ENCODE measurements around the gene OR51B4. TPM values are rescaled to one million over a fixed set of nuclear protein-coding genes. Genes with fewer than 3 reads are reported as not detected.

OR51B4 gene
- total RNA-seq, 1 experiment from 2014 or later: not detected

GRCh38 chr11:5283882-5284281 is 17.9 kb downstream of the OR51B4 start (continued):
- TF ChIP-seq, protein P1, sequence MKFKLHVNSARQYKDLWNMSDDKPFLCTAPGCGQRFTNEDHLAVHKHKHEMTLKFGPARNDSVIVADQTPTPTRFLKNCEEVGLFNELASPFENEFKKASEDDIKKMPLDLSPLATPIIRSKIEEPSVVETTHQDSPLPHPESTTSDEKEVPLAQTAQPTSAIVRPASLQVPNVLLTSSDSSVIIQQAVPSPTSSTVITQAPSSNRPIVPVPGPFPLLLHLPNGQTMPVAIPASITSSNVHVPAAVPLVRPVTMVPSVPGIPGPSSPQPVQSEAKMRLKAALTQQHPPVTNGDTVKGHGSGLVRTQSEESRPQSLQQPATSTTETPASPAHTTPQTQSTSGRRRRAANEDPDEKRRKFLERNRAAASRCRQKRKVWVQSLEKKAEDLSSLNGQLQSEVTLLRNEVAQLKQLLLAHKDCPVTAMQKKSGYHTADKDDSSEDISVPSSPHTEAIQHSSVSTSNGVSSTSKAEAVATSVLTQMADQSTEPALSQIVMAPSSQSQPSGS (CRISPR knock-in tag; IDR thresholded peaks at IDR 0.05; ENCODE audit: borderline replicate concordance, low read depth): no peak
- TF ChIP-seq, protein P2, sequence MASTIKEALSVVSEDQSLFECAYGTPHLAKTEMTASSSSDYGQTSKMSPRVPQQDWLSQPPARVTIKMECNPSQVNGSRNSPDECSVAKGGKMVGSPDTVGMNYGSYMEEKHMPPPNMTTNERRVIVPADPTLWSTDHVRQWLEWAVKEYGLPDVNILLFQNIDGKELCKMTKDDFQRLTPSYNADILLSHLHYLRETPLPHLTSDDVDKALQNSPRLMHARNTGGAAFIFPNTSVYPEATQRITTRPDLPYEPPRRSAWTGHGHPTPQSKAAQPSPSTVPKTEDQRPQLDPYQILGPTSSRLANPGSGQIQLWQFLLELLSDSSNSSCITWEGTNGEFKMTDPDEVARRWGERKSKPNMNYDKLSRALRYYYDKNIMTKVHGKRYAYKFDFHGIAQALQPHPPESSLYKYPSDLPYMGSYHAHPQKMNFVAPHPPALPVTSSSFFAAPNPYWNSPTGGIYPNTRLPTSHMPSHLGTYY (CRISPR knock-in tag; IDR thresholded peaks at IDR 0.05): no peak

- no peak for TF ChIP-seq HMGA2 (CRISPR knock-in tag; IDR thresholded peaks at IDR 0.05)
- TF ChIP-seq ZNF416 (CRISPR knock-in tag; IDR thresholded peaks at IDR 0.05): no peak
- no peak for TF ChIP-seq ATF1 (CRISPR knock-in tag; IDR thresholded peaks at IDR 0.05)
- TF ChIP-seq, protein P3, sequence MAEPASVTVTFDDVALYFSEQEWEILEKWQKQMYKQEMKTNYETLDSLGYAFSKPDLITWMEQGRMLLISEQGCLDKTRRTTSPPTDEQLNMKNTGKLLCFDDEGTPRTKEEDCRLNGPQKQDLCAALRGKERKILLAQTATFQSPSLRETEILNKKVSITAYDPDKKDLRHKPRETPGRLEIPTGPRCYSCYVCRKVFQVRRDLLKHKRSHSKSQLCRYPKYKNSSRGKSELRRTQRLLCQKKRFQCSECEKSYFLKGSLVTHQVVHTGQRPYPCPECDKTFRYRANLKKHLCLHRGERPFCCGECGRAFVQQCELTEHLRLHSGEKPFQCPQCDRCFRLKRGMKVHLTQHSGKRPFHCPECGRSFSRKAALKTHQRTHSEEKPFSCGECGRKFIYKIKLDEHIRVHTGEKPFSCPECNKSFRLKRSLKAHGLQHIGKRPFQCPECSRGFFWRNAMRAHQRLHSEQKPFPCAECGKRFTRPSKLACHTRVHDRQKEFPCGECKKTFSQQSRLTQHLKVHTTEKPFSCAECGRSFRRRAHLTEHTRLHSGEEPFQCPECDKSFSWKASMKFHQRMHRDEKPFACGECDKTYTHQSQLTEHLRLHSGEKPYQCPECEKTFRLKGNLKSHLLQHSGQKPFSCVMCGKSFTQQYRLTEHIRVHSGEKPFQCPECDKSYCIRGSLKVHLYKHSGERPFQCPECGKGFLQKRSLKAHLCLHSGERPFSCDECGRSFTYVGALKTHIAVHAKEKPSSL (CRISPR knock-in tag; conservative IDR thresholded peaks at IDR 0.05): no peak
- no peak for TF ChIP-seq ATF6 (CRISPR knock-in tag; IDR thresholded peaks at IDR 0.05)
- TF ChIP-seq E2F4 (CRISPR knock-in tag; IDR thresholded peaks at IDR 0.05; ENCODE audit: borderline replicate concordance, low read depth): no peak
- TF ChIP-seq RELA (CRISPR knock-in tag; IDR thresholded peaks at IDR 0.05; ENCODE audit: borderline replicate concordance): no peak
- TF ChIP-seq NFYB (CRISPR knock-in tag; conservative IDR thresholded peaks at IDR 0.05; ENCODE audit: low read depth): no peak
- no peak for TF ChIP-seq OVOL2 (CRISPR knock-in tag; IDR thresholded peaks at IDR 0.05; ENCODE audit: borderline replicate concordance)
- TF ChIP-seq, protein P2 (CRISPR knock-in tag; IDR thresholded peaks at IDR 0.05): no peak
- peaks cover 5% of the 10 kb centered on the region for H3K4me1 Mint-ChIP-seq
- H3K36me3 Mint-ChIP-seq: no peaks in the 10 kb centered on the region
- ChIA-PET CTCF (no interaction called here), POLR2A (no interaction called here)
- no peak for DNase-seq (ENCODE audit: low spot score)
- ATAC-seq: no peak
- no peaks in the 10 kb centered on the region; the same call in 1 of the 2 replicates for H3K9me3 Mint-ChIP-seq
- no peak overlapping the region for H3K27ac Mint-ChIP-seq
- H3K4me3 Mint-ChIP-seq: no peak overlapping the region
- H3K27me3 Mint-ChIP-seq (ENCODE audit: low read depth): no peaks in the 10 kb centered on the region
These were observed 18.7 kb downstream of the OR51B4 start for GRCh38 chr11:5283086-5283485.

GRCh38 chr11:5282628-5283027 is 19.1 kb downstream of the OR51B4 start:
- Mint-ChIP-seq H3K4me1 (peaks cover 5% of the 10 kb centered on the region), H3K9me3 (no peaks in the 10 kb centered on the region; the same call in 1 of the 2 replicates), H3K27me3 (ENCODE audit: low read depth) (no peaks in the 10 kb centered on the region), H3K27ac (no peak overlapping the region), H3K36me3 (no peaks in the 10 kb centered on the region), H3K4me3 (no peak overlapping the region)
- CTCF ChIA-PET: interaction anchor here (2.2 kb wide), 1 partner anchor 9 kb away, joined by 5 read pairs; no protein-coding TSS in a partner anchor
- ATAC-seq (no peak), DNase-seq (ENCODE audit: low spot score) (no peak)
- POLR2A ChIA-PET: no interaction called here
- TF ChIP-seq, protein P4, sequence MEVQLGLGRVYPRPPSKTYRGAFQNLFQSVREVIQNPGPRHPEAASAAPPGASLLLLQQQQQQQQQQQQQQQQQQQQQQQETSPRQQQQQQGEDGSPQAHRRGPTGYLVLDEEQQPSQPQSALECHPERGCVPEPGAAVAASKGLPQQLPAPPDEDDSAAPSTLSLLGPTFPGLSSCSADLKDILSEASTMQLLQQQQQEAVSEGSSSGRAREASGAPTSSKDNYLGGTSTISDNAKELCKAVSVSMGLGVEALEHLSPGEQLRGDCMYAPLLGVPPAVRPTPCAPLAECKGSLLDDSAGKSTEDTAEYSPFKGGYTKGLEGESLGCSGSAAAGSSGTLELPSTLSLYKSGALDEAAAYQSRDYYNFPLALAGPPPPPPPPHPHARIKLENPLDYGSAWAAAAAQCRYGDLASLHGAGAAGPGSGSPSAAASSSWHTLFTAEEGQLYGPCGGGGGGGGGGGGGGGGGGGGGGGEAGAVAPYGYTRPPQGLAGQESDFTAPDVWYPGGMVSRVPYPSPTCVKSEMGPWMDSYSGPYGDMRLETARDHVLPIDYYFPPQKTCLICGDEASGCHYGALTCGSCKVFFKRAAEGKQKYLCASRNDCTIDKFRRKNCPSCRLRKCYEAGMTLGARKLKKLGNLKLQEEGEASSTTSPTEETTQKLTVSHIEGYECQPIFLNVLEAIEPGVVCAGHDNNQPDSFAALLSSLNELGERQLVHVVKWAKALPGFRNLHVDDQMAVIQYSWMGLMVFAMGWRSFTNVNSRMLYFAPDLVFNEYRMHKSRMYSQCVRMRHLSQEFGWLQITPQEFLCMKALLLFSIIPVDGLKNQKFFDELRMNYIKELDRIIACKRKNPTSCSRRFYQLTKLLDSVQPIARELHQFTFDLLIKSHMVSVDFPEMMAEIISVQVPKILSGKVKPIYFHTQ (CRISPR knock-in tag; IDR thresholded peaks at IDR 0.05): no peak

Measured in WTC11 (cell line).